Measurements from ENCODE around the gene MATK.

The MATK gene

DNA sequence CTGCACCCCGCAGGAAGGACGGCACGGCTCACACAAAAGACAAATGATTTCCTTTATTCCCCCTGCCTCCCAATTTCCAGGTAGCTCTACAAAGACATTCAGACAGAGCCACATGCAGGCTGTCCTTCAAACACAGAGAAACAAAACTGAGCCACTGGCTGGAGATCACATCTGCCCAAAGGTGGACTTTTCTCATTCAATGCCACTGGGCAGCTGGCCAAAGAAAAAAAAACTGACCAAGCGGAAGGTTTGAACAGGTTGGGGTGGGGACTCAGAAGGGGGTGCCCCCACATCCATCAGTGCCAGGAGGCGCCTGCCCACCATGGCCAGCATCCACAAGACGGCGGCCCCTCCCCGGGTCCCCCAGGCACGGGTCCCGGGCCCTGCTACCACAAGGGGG lies 17.8 kb upstream of the MATK start:
- Histone ChIP-seq H2BK120ac (ENCODE audit: low read depth, low read length) (no peak overlapping the region), H3K18ac (ENCODE audit: low read length) (no peak overlapping the region), H2BK12ac (ENCODE audit: low read length) (no peak overlapping the region), H3K4me2 (ENCODE audit: insufficient read depth, low read length, poor library complexity, severe bottlenecking) (no peak overlapping the region), H3K79me1 (ENCODE audit: low read depth, low read length) (no peaks in the 10 kb centered on the region), H3K27ac (replicated peaks; ENCODE audit: low read length) (no peak overlapping the region), H2BK5ac (ENCODE audit: low read length) (no peak overlapping the region), H3K23ac (ENCODE audit: low read depth, low read length, poor library complexity) (no peak overlapping the region), H2AK5ac (ENCODE audit: low read depth, low read length) (no peak overlapping the region), H3K9ac (ENCODE audit: low read depth, low read length, poor library complexity) (no peak overlapping the region), H2BK15ac (ENCODE audit: low read length) (peak overlapping the region; percentile 46), H3K4ac (ENCODE audit: low read length) (no peak overlapping the region), H3K14ac (ENCODE audit: low read length) (no peak overlapping the region), H2AFZ (ENCODE audit: low read length) (no peak overlapping the region), H3K27me3 (ENCODE audit: control insufficient read depth in 3 of 3, insufficient read depth in 3 of 3, low read depth in 1 of 3, low read length in 3 of 3) (peaks cover 0 to 48% (median 23%) of the 10 kb centered on the region in 3 experiments), H3K4me3 (ENCODE audit: low read length in 2 of 2) (no peak overlapping the region), H3K36me3 (replicated peaks in 1 of 2; ENCODE audit: control insufficient read depth in 2 of 2, insufficient read depth in 2 of 2, low read length in 2 of 2) (peaks cover 0 to 3% of the 10 kb centered on the region in 2 donors), H4K8ac (ENCODE audit: low read depth, low read length) (no peak overlapping the region), H3K4me1 (ENCODE audit: control insufficient read depth in 2 of 2, insufficient read depth in 1 of 2, low read depth in 1 of 2, low read length in 2 of 2) (peaks cover 8 to 9% of the 10 kb centered on the region in 2 donors), H4K91ac (ENCODE audit: low read depth, low read length, poor library complexity) (no peak overlapping the region), H3K9me3 (replicated peaks in 1 of 2; ENCODE audit: control insufficient read depth in 2 of 2, insufficient read depth in 1 of 2, low read depth in 1 of 2, low read length in 2 of 2) (peaks cover 0 to 5% of the 10 kb centered on the region in 2 donors)
- no CpG with 5 or more reads among the region's 10 CpGs for WGBS, 2 donors (ENCODE audit: extremely low coverage in 2 of 2, insufficient read length in 2 of 2, insufficient replicate concordance in 1 of 2)
- DNase-seq (ENCODE audit: low spot score), result no peak

DNA sequence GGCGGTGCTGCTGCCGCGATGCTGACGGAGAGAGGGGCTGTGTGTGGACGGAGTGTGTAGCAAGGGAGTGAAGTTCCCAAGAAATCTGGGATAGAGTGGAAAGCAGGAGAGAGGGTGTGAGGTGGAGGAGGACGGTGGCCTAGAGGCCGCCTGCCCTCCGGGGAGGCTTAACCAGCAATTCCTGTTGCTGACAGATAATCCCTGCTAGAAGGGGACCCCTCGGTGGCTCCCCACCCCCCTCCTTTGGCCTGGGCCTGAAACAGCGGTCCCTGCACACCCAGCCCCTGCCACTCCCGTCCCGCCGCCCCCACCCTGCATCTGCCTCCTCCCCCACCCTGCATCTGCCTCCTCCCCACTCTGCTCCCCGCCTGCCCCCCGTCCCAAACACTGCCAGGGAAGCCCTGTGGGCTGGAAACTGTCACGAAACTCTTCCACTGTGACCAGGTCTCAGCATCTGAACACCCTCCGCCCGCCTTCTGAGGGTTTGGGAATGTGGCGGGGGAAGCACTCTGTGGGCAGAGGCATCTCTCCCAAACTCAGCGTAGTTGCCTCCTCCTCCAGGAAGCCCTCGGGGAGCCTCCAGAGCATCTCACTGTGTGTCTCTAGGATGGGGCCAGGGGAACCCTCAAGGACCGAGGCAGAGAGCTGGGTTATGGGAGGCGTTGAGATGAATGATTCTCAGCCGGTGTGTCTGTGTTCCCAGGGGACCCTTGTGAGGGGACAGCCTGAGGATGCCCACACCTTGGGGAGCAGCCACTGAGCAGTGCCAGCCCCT lies 17.1 kb upstream of the MATK start:
- Histone ChIP-seq H3K23ac (ENCODE audit: low read depth, low read length, poor library complexity) (no peak overlapping the region), H3K4me2 (ENCODE audit: insufficient read depth, low read length, poor library complexity, severe bottlenecking) (no peak overlapping the region), H2AK5ac (ENCODE audit: low read depth, low read length) (peak overlapping the region; percentile 52), H4K8ac (ENCODE audit: low read depth, low read length) (no peak overlapping the region), H2BK12ac (ENCODE audit: low read length) (no peak overlapping the region), H3K9me3 (replicated peaks in 1 of 2; ENCODE audit: control insufficient read depth in 2 of 2, insufficient read depth in 1 of 2, low read depth in 1 of 2, low read length in 2 of 2) (peaks cover 0 to 5% of the 10 kb centered on the region in 2 donors), H2BK120ac (ENCODE audit: low read depth, low read length) (no peak overlapping the region), H4K91ac (ENCODE audit: low read depth, low read length, poor library complexity) (no peak overlapping the region), H2BK15ac (ENCODE audit: low read length) (no peak overlapping the region), H3K9ac (ENCODE audit: low read depth, low read length, poor library complexity) (no peak overlapping the region), H3K18ac (ENCODE audit: low read length) (peak overlapping the region; percentile 22), H2BK5ac (ENCODE audit: low read length) (peak overlapping the region; percentile 71), H3K27me3 (ENCODE audit: control insufficient read depth in 3 of 3, insufficient read depth in 3 of 3, low read depth in 1 of 3, low read length in 3 of 3) (peaks cover 0 to 49% (median 23%) of the 10 kb centered on the region in 3 experiments), H3K4ac (ENCODE audit: low read length) (no peak overlapping the region), H3K14ac (ENCODE audit: low read length) (peak overlapping the region; percentile 31), H3K27ac (replicated peaks; ENCODE audit: low read length) (no peak overlapping the region), H3K4me3 (ENCODE audit: low read length in 2 of 2) (no peak overlapping the region), H2AFZ (ENCODE audit: low read length) (no peak overlapping the region), H3K4me1 (ENCODE audit: control insufficient read depth in 2 of 2, insufficient read depth in 1 of 2, low read depth in 1 of 2, low read length in 2 of 2) (peaks cover 8 to 9% of the 10 kb centered on the region in 2 donors), H3K79me1 (ENCODE audit: low read depth, low read length) (no peaks in the 10 kb centered on the region), H3K36me3 (replicated peaks in 1 of 2; ENCODE audit: control insufficient read depth in 2 of 2, insufficient read depth in 2 of 2, low read length in 2 of 2) (peaks cover 0 to 3% of the 10 kb centered on the region in 2 donors)
- no CpG with 5 or more reads among the region's 24 CpGs for WGBS, 2 donors (ENCODE audit: extremely low coverage in 2 of 2, insufficient read length in 2 of 2, insufficient replicate concordance in 1 of 2)
- no peak for DNase-seq (ENCODE audit: low spot score)

GRCh38 chr19:3801412-3802096 lies 15.4 kb upstream of the MATK start:
- Histone ChIP-seq H3K23ac (ENCODE audit: low read depth, low read length, poor library complexity) (peak overlapping the region; percentile 75), H4K8ac (ENCODE audit: low read depth, low read length) (no peak overlapping the region), H2AFZ (ENCODE audit: low read length) (peak overlapping the region; percentile 77), H2BK5ac (ENCODE audit: low read length) (no peak overlapping the region), H3K14ac (ENCODE audit: low read length) (no peak overlapping the region), H2BK12ac (ENCODE audit: low read length) (no peak overlapping the region), H4K91ac (ENCODE audit: low read depth, low read length, poor library complexity) (no peak overlapping the region), H2AK5ac (ENCODE audit: low read depth, low read length) (no peak overlapping the region), H3K4me3 (ENCODE audit: low read length in 2 of 2) (peak overlapping the region; percentile 14 to 55), H3K36me3 (replicated peaks in 1 of 2; ENCODE audit: control insufficient read depth in 2 of 2, insufficient read depth in 2 of 2, low read length in 2 of 2) (no peaks in the 10 kb centered on the region), H2BK120ac (ENCODE audit: low read depth, low read length) (no peak overlapping the region), H3K27me3 (ENCODE audit: control insufficient read depth in 3 of 3, insufficient read depth in 3 of 3, low read depth in 1 of 3, low read length in 3 of 3) (peaks cover 0 to 49% (median 21%) of the 10 kb centered on the region in 3 experiments), H3K4me2 (ENCODE audit: insufficient read depth, low read length, poor library complexity, severe bottlenecking) (peak overlapping the region; percentile 81), H3K18ac (ENCODE audit: low read length) (peak overlapping the region; percentile 77), H3K4ac (ENCODE audit: low read length) (no peak overlapping the region), H3K9ac (ENCODE audit: low read depth, low read length, poor library complexity) (no peak overlapping the region), H3K4me1 (ENCODE audit: control insufficient read depth in 2 of 2, insufficient read depth in 1 of 2, low read depth in 1 of 2, low read length in 2 of 2) (peaks cover 7 to 9% of the 10 kb centered on the region in 2 donors), H2BK15ac (ENCODE audit: low read length) (no peak overlapping the region), H3K27ac (replicated peaks; ENCODE audit: low read length) (no peak overlapping the region), H3K79me1 (ENCODE audit: low read depth, low read length) (no peaks in the 10 kb centered on the region), H3K9me3 (replicated peaks in 1 of 2; ENCODE audit: control insufficient read depth in 2 of 2, insufficient read depth in 1 of 2, low read depth in 1 of 2, low read length in 2 of 2) (peaks cover 0 to 4% of the 10 kb centered on the region in 2 donors)
- DNase-seq (ENCODE audit: low spot score), result peak; percentile 40
- WGBS, 2 donors (ENCODE audit: extremely low coverage in 2 of 2, insufficient read length in 2 of 2, insufficient replicate concordance in 1 of 2), result no CpG with 5 or more reads among the region's 46 CpGs

DNA sequence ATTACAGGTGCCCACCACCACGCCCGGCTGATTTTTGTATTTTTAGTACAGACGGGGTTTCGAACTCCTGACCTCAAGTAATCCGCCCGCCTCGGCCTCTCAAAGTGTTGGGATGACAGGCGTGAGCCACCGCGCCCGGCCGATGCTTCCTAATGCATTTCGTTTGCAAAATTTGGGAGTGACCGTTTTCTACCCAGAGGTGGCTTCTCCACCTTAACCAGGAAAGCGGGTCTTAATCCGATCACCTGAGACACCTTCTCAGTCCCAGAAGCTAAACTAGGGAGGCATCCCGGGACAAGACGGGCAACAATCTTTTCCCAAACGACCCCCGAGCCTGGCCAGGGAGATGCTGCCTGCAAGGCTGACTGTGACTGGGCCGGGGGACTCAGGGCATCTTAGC lies 14.8 kb upstream of the MATK start:
- H3K4me1 ChIP-seq (ENCODE audit: control insufficient read depth in 2 of 2, insufficient read depth in 1 of 2, low read depth in 1 of 2, low read length in 2 of 2), result peaks cover 7 to 9% of the 10 kb centered on the region in 2 donors
- peak overlapping the region; percentile 75 for H3K23ac ChIP-seq (ENCODE audit: low read depth, low read length, poor library complexity)
- no peak overlapping the region for H4K8ac ChIP-seq (ENCODE audit: low read depth, low read length)
- H2AK5ac ChIP-seq (ENCODE audit: low read depth, low read length), result no peak overlapping the region
- H3K18ac ChIP-seq (ENCODE audit: low read length), result peak overlapping the region; percentile 27
- no peak overlapping the region for H3K4me3 ChIP-seq (ENCODE audit: low read length in 2 of 2)
- H3K27ac ChIP-seq (replicated peaks; ENCODE audit: low read length), result no peak overlapping the region
- no peak overlapping the region for H3K14ac ChIP-seq (ENCODE audit: low read length)
- no peak overlapping the region for H3K9ac ChIP-seq (ENCODE audit: low read depth, low read length, poor library complexity)
- H3K4ac ChIP-seq (ENCODE audit: low read length), result no peak overlapping the region
- no peak overlapping the region for H2BK120ac ChIP-seq (ENCODE audit: low read depth, low read length)
- H3K79me1 ChIP-seq (ENCODE audit: low read depth, low read length), result no peaks in the 10 kb centered on the region
- H3K36me3 ChIP-seq (replicated peaks in 1 of 2; ENCODE audit: control insufficient read depth in 2 of 2, insufficient read depth in 2 of 2, low read length in 2 of 2), result no peaks in the 10 kb centered on the region
- WGBS, 2 donors (ENCODE audit: extremely low coverage in 2 of 2, insufficient read length in 2 of 2, insufficient replicate concordance in 1 of 2), result no CpG with 5 or more reads among the region's 21 CpGs
- peaks cover 0 to 4% of the 10 kb centered on the region in 2 donors for H3K9me3 ChIP-seq (replicated peaks in 1 of 2; ENCODE audit: control insufficient read depth in 2 of 2, insufficient read depth in 1 of 2, low read depth in 1 of 2, low read length in 2 of 2)
- peaks cover 0 to 49% (median 21%) of the 10 kb centered on the region in 3 experiments for H3K27me3 ChIP-seq (ENCODE audit: control insufficient read depth in 3 of 3, insufficient read depth in 3 of 3, low read depth in 1 of 3, low read length in 3 of 3)
- H2AFZ ChIP-seq (ENCODE audit: low read length), result peak overlapping the region; percentile 77
- H4K91ac ChIP-seq (ENCODE audit: low read depth, low read length, poor library complexity), result no peak overlapping the region
- no peak overlapping the region for H2BK15ac ChIP-seq (ENCODE audit: low read length)
- H2BK12ac ChIP-seq (ENCODE audit: low read length), result no peak overlapping the region
- no peak for DNase-seq (ENCODE audit: low spot score)
- no peak overlapping the region for H2BK5ac ChIP-seq (ENCODE audit: low read length)
- peak overlapping the region; percentile 81 for H3K4me2 ChIP-seq (ENCODE audit: insufficient read depth, low read length, poor library complexity, severe bottlenecking)

Data from neuronal stem cell (in vitro differentiated cells).